GM12801 (cell line): Measurements from ENCODE around the gene JSRP1.

Experiments used
- CTCF ChIP-seq: IDR thresholded peaks from one replicate; pipeline ENCODE4 v1.5.1; 2011; ENCODE audit warnings: control low read depth; ENCODE audit not compliant: insufficient read length; ENCODE audit errors: extremely low read depth

The JSRP1 gene

GRCh38 chr19:2278459-2279158, 22.4 kb upstream of the JSRP1 start:
- no peak for TF ChIP-seq CTCF

- TF ChIP-seq CTCF = no peak
Observed at GRCh38 chr19:2277138-2277537, 20.9 kb upstream of the JSRP1 start.

GRCh38 chr19:2276429-2276986, 20.3 kb upstream of the JSRP1 start:
- TF ChIP-seq CTCF = no peak

- no peak for TF ChIP-seq CTCF
Observed at GRCh38 chr19:2275588-2276428, 19.6 kb upstream of the JSRP1 start.

- TF ChIP-seq CTCF = no peak
Observed at GRCh38 chr19:2274931-2275535, 18.8 kb upstream of the JSRP1 start.

- TF ChIP-seq CTCF = no peak
Observed at GRCh38 chr19:2274185-2274711, 18.0 kb upstream of the JSRP1 start.
